Measurements from ENCODE around the gene PDX1. TPM values are rescaled to one million over a fixed set of nuclear protein-coding genes. Genes with fewer than 3 reads are reported as not detected.

Gene PDX1
- total and polyA plus RNA-seq, 2 of the 13 experiments (the other 11 are each of a cell fraction or from before 2014, with no cell fraction given), result 0.07 TPM; not detected in 1

Small RNAs within 50 kb of the gene (small RNA-seq; reads per million reads assigned to genes)
- 0 reads per million in 3 experiments for gene ATP5F1EP2 (ENCODE audit: insufficient read depth in 2 of 3, insufficient read length in 3 of 3, low read depth in 2 of 3, low replicate concordance in 1 of 3)

Other genes starting within 250 kb of the PDX1 start
- not detected in 2 replicates for gene GSX1, start 127.5 kb upstream of the PDX1 start, total RNA-seq (2016; rRNA removed; fragmentation: Illumina TruSeq; extraction: Trizol)
- gene GSX1, start 127.5 kb upstream of the PDX1 start, polyA plus RNA-seq (2011; rRNA removed), result not detected in 2 replicates
- gene CDX2, start 49.3 kb downstream of the PDX1 start, total RNA-seq (2016; rRNA removed; fragmentation: Illumina TruSeq; extraction: Trizol), result 0.04 TPM in 1 of 2 replicates, not detected in the other
- not detected in 2 replicates for gene CDX2, start 49.3 kb downstream of the PDX1 start, polyA plus RNA-seq (2011; rRNA removed)
- gene URAD, start 68.7 kb downstream of the PDX1 start, total RNA-seq (2016; rRNA removed; fragmentation: Illumina TruSeq; extraction: Trizol), result not detected in 2 replicates
- gene URAD, start 68.7 kb downstream of the PDX1 start, polyA plus RNA-seq (2011; rRNA removed), result not detected in 2 replicates
- gene FLT3, start 180.6 kb downstream of the PDX1 start, total RNA-seq (2016; rRNA removed; fragmentation: Illumina TruSeq; extraction: Trizol), result not detected in 2 replicates
- not detected in 2 replicates for gene FLT3, start 180.6 kb downstream of the PDX1 start, polyA plus RNA-seq (2011; rRNA removed)
- 9.7 and 12.1 TPM in 2 replicates for gene PAN3, start 218.5 kb downstream of the PDX1 start, total RNA-seq (2016; rRNA removed; fragmentation: Illumina TruSeq; extraction: Trizol)
- 10.3 and 10.6 TPM in 2 replicates for gene PAN3, start 218.5 kb downstream of the PDX1 start, polyA plus RNA-seq (2011; rRNA removed)